Muscle layer of colon (tissue), 2 donors: ENCODE results near the gene TMEM225B.
A peak's percentile ranks its signal among the peaks of the same experiment; 100 is the strongest.
"Not testable (repeated sequence)": the region's sequence is repeated elsewhere in the genome, so short reads cannot be mapped to it uniquely, and the experiment has no call there.

Source experiments
- H3K27ac ChIP-seq: one replicate; pipeline ENCODE4 v1.7.0; 2013; ENCODE audit warnings: low read depth, mild to moderate bottlenecking, low read length, moderate library complexity
- H3K27me3 ChIP-seq, 2 donors: one replicate each; pipeline ENCODE4 v1.7.0; 2013; ENCODE audit warnings: low read length in 2 of 2, mild to moderate bottlenecking in 2 of 2; ENCODE audit not compliant: insufficient read depth in 2 of 2, control insufficient read depth in 1 of 2
- H3K36me3 ChIP-seq: one replicate; pipeline ENCODE4 v1.7.0; 2013; ENCODE audit warnings: mild to moderate bottlenecking, low read length; ENCODE audit not compliant: insufficient read depth
- H3K4me1 ChIP-seq: one replicate; pipeline ENCODE4 v1.7.0; 2013; ENCODE audit warnings: mild to moderate bottlenecking, low read length; ENCODE audit not compliant: insufficient read depth
- H3K4me3 ChIP-seq, 2 donors: one replicate each; pipeline ENCODE4 v1.7.0; 2013; ENCODE audit warnings: low read length in 2 of 2, low read depth in 1 of 2, mild to moderate bottlenecking in 1 of 2, moderate library complexity in 1 of 2
- H3K9ac ChIP-seq: one replicate; pipeline ENCODE4 v1.7.0; 2013; ENCODE audit warnings: low read length
- H3K9me3 ChIP-seq: one replicate; pipeline ENCODE4 v1.7.0; 2013; ENCODE audit warnings: mild to moderate bottlenecking, low read length
- donor health status: abdominal sarcoma.
- donor health status: Adenocarcinoma of cecum.

Gene TMEM225B

DNA sequence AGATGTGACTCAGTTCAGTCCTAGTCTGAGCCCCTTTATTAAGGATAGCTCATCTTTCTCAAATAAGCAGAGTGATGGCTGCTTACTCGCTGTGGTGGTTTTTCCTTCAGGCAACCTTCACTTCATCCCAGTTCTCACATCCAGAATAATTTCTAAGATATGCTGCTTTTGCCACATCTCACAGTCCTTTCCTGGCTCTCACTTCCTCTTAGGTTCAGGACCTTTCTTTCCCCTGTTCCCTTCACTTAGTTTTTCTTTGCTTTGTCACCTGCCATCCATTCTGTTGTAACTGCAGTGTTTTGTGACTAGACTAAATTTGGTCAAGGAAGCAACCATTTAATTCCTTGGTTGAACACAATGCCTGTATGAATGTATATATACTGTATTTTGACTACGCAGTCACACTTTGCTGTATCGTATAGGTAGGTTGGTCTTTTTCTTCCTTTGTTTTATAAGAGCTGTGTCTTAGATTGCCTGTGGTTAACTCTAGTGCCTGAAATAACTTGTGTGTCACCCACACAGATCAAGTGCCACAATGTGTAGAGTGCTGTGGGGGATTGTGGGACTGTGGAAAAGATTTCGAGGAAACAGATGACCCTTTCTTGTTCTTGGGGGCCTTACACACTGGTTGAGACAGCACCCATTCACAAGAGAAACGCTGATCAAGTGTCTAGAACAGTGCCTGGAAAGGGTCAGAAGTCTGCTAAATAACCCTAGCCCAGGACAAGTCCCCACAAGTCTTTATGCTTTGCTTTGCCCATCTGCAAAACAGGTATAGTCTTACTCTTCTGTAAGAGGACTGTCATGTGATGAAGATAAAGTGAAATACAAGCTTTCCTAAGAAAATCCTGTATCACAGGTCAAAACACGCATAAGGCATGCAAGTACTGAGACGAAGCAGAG lies 37.0 kb upstream of the TMEM225B start:
- Histone ChIP-seq H3K4me3 (no peak overlapping the region), H3K27me3 (no peaks in the 10 kb centered on the region), H3K36me3 (peaks cover 56% of the 10 kb centered on the region), H3K4me1 (peaks cover 24% of the 10 kb centered on the region), H3K9me3 (no peaks in the 10 kb centered on the region), H3K9ac (no peak overlapping the region), H3K27ac (no peak overlapping the region)

DNA sequence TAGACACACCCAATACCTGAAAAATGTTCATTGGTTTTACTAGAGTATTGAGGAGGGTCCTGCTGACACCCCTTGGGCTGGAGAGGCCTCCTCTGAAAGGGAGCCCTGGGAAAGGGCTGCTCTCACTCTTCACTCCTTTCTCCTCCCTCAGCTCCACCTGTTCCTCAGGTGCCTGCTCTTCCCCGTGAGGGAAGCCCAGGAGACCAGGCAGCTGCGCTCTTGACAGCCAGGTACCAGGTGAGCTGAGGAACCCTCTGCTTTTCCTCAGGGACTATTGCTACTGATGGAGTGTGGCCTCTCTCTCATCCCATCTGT lies 36.4 kb upstream of the TMEM225B start:
- Histone ChIP-seq H3K9ac (no peak overlapping the region), H3K27ac (no peak overlapping the region), H3K36me3 (peaks cover 54% of the 10 kb centered on the region), H3K4me3 (no peak overlapping the region), H3K4me1 (peaks cover 24% of the 10 kb centered on the region), H3K27me3 (no peaks in the 10 kb centered on the region), H3K9me3 (no peaks in the 10 kb centered on the region)

DNA sequence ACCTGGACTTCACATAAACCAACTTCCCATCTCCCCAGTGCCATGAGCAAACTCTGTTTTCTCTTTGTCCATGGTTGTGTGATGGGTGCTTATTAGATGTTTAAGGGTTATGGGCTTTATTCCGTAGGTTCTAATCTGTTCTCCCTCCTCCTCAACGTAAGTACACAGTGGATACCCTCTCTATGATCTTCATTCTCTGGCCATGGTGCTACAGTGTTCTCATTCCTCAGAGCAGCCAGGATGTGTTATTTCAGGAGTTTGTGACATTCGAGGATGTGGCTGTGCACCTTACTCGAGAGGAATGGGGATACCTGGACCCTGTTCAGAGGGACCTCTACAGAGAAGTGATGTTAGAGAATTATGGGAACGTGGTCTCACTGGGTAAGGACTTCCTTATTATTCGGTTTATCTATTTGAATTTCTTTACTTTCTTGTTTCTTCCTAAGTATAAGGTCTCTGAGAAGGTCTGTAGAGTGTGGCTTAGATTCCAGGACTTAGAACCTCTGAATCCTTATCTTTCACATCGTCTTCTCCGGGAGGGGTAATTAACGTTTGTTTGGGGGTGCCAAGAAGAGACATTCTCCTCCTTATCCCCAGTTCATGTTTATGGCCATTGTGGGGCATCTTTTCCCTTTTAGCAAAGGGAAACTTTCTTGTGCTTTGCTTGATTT lies 35.8 kb upstream of the TMEM225B start:
- Histone ChIP-seq H3K9ac (no peak overlapping the region), H3K4me1 (peaks cover 20% of the 10 kb centered on the region), H3K4me3 (no peak overlapping the region), H3K36me3 (peaks cover 50% of the 10 kb centered on the region), H3K9me3 (no peaks in the 10 kb centered on the region), H3K27me3 (no peaks in the 10 kb centered on the region), H3K27ac (no peak overlapping the region)

DNA sequence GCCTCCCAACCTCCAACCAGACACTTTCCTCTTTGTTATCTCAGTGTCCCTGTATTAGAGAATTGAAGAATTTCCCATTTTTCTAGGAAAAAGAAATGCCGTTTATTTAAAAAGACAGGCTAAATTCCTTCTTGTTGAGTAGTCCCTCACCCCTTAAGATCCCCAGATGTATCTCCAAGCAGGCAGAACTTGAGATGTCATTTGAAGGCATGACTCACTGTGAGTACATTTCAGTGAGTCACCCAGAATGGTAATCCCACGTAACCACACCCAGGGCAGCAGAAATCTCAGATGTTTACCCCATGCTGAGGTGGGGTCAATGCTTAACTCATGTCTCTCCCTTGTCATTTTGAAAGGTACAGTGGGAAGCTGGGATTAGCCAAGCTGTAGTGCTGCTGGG lies 35.2 kb upstream of the TMEM225B start:
- Histone ChIP-seq H3K4me1 (peaks cover 16% of the 10 kb centered on the region), H3K9ac (no peak overlapping the region), H3K36me3 (peaks cover 50% of the 10 kb centered on the region), H3K9me3 (no peaks in the 10 kb centered on the region), H3K27ac (no peak overlapping the region), H3K27me3 (no peaks in the 10 kb centered on the region), H3K4me3 (no peak overlapping the region)

DNA sequence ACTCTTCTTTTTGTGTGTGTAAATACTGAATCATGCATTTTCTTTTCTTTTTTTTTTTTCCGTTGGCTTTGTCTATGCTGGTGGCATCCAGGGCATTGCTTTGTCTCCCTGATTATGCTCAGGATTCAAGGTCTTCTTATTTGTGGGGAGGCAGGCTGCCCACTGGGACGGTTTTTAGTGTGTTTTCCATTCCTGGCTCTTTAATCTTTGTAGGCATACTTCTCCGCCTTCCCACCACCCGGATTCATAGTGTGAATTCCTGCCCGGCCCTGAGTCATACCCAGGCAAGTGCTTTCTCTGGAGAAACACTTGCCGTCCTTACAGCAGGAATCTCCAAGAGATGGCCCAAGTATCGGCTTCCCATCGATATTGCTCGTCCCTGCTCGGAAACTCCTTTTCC lies 34.4 kb upstream of the TMEM225B start:
- Histone ChIP-seq H3K9ac (no peak overlapping the region), H3K27me3 (no peaks in the 10 kb centered on the region), H3K9me3 (no peaks in the 10 kb centered on the region), H3K27ac (no peak overlapping the region), H3K36me3 (peaks cover 50% of the 10 kb centered on the region), H3K4me3 (no peak overlapping the region), H3K4me1 (peaks cover 16% of the 10 kb centered on the region)

DNA sequence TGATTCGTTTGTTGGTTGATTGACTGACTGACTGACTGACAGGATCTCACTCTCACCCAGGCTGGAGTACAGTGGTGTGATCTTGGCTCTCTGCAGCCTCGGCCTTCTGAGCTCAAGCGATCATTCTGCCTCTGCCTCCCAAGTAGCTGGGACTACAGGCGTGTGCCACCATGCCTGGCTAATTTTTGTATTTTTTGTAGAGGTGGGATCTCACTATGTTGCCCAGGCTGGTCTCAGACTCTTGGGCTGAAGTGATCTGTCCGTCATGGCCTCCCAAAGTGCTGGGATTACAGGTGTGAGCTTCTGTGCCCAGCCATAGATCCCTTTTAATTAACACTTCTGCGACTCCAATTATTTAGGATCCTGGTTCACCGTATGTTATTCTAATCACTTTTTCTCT lies 29.3 kb upstream of the TMEM225B start:
- H3K4me3 ChIP-seq, H3K27ac ChIP-seq, H3K4me1 ChIP-seq, H3K9me3 ChIP-seq, H3K27me3 ChIP-seq, H3K9ac ChIP-seq: not testable (repeated sequence)
- peaks cover 49% of the 10 kb centered on the region for H3K36me3 ChIP-seq

DNA sequence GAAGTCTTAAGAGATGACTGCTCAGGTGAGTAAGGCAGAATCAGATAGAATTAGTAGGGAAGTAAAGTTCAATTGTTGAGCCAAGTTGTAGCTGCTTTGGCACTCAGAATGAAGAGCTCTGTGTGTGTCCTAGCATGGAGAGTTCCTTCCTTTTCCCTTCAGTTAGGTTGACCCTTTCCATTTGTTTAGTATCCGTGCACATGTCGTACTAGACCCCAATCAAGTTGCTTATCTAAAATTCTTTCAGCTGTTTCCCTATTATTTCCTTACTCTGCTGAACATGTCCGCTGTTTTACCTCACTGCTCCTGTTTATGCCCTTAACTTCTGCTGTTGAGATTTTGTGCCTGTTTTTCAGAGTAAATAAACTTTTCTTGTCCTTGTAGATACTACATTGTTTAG lies 26.3 kb upstream of the TMEM225B start:
- no peak overlapping the region for H3K27ac ChIP-seq
- H3K36me3 ChIP-seq = peaks cover 34% of the 10 kb centered on the region
- H3K9me3 ChIP-seq = no peaks in the 10 kb centered on the region

DNA sequence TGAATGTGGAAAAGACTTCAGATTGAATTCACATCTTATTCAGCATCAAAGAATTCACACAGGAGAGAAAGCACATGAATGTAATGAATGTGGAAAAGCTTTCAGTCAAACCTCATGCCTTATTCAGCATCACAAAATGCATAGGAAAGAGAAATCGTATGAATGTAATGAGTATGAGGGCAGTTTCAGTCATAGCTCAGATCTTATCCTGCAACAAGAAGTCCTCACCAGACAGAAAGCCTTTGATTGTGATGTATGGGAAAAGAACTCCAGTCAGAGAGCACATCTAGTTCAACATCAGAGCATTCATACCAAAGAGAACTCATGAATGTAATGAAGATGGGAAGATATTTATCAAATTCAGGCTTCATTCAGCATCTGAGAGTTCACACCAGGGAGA lies 24.8 kb upstream of the TMEM225B start:
- Histone ChIP-seq H3K4me3 (no peak overlapping the region), H3K9ac (no peak overlapping the region), H3K9me3 (no peaks in the 10 kb centered on the region), H3K36me3 (peaks cover 34% of the 10 kb centered on the region), H3K27me3 (no peaks in the 10 kb centered on the region), H3K27ac (no peak overlapping the region), H3K4me1 (no peaks in the 10 kb centered on the region)

More for the DNA sequence above, 26.3 kb upstream of the TMEM225B start:
- H3K27me3 ChIP-seq = no peaks in the 10 kb centered on the region
- no peaks in the 10 kb centered on the region for H3K4me1 ChIP-seq
- H3K9ac ChIP-seq = no peak overlapping the region
- no peak overlapping the region for H3K4me3 ChIP-seq

DNA sequence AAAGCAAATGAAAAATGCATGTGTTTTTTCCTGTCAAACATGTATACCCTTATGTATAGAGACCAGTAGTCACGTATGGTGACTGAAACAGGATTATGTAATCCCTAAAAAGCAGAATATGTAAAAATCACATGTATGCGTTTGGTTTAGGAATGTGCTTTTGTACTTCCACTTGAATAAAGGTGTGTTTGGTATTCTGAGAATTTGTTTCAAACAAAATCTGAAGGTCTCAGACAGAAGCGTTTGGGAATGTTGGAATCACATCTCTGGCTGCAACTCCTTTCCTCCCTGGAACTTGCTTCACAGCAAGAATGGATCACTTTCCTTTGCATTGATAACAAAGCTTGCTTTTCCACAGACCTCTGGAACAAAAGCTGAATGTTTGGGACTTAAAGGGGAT lies 21.8 kb upstream of the TMEM225B start:
- no peak overlapping the region for H3K4me3 ChIP-seq
- H3K9ac ChIP-seq = no peak overlapping the region
- H3K27ac ChIP-seq = no peak overlapping the region
- no peaks in the 10 kb centered on the region for H3K4me1 ChIP-seq
- H3K9me3 ChIP-seq = no peaks in the 10 kb centered on the region
- H3K27me3 ChIP-seq = no peaks in the 10 kb centered on the region
- H3K36me3 ChIP-seq = peaks cover 23% of the 10 kb centered on the region

DNA sequence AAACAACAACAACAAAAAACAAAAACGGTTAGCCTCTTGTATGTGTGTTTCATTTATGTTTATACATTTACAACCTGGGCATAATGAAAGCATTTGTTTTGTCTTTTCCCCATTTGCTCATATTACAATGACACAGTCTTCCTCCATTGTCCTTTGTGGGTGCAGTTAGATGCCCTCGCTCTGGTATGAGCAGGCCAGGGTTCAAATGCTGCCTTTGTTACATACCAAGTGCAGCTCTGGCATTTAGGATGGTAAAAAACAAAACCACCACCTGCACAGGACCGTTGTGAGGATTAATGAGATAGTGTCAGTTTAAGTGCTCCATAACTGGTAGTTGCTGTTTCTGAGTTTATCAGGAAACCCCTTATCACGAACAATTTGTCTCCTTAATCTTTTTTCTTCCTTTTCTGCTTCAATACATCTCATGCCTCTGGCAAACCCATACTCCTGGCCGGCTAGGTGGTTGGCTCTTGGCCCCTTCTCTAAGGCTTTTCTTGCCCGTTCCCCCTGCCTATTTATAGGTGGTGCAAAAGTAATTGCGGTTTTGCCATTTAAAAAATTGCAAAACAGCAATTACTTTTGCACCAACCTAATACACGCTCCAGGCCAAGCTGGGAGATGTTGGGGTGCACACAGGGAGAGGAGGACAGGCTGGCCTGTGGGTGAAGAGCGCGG lies 18.6 kb upstream of the TMEM225B start:
- H3K36me3 ChIP-seq = no peaks in the 10 kb centered on the region
- peak overlapping the region; percentile 70 to 80 for H3K4me3 ChIP-seq
- no peaks in the 10 kb centered on the region for H3K9me3 ChIP-seq
- H3K4me1 ChIP-seq = no peaks in the 10 kb centered on the region
- peak overlapping the region; percentile 77 for H3K27ac ChIP-seq
- peak overlapping the region; percentile 55 for H3K9ac ChIP-seq
- no peaks in the 10 kb centered on the region for H3K27me3 ChIP-seq

DNA sequence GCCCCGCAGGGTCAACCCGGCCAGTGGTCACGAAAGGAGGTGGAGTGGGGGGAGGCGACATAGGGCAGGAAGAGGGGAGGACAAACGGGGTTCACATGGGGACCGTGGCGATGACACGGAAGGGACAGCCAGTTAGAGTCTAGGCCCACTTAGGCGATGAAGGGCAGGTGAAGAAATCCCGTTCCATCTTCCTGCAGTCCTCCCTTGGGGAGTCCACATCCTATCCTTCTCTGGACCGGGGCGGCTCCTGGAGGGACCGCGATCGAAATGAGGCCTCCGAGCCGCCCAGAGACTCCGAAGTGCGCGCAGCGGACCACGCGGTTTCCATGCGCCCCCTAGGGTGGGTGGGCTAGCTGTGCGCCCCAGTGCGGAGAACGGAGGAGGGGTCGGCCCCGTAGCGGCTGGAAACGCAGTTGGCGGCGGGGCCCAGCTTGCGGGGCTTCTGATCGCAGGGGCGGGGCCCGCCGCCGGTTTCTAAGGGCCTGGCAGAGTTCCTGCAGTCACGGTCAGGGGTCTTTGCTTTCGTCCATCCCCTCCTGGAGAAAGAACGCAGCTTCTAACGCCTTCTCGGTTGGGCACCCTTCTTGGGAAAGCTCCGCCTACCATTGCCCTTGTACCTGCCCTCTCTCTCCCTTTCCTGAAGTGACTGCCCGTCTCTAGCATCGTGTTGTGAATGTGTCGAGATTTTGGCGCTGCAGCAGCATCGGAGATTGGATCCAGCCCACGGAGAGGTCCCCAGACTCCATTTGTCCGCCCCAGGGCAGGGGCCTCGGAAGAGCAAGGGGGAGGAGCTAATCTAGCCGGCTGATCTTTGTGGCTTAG lies 17.9 kb upstream of the TMEM225B start:
- Histone ChIP-seq H3K9ac (peak overlapping the region; percentile 55), H3K4me1 (no peaks in the 10 kb centered on the region), H3K27me3 (no peaks in the 10 kb centered on the region), H3K9me3 (no peaks in the 10 kb centered on the region), H3K4me3 (peak overlapping the region; percentile 70 to 80), H3K36me3 (no peaks in the 10 kb centered on the region), H3K27ac (peak overlapping the region; percentile 77)
